ENCODE measurements around the gene TMEM121B. TPM values are rescaled to one million over a fixed set of nuclear protein-coding genes. Genes with fewer than 3 reads are reported as not detected.

TMEM121B gene
- total and polyA plus RNA-seq, 9 donors, result 0.12 to 1.1 (median 0.53) TPM

DNA sequence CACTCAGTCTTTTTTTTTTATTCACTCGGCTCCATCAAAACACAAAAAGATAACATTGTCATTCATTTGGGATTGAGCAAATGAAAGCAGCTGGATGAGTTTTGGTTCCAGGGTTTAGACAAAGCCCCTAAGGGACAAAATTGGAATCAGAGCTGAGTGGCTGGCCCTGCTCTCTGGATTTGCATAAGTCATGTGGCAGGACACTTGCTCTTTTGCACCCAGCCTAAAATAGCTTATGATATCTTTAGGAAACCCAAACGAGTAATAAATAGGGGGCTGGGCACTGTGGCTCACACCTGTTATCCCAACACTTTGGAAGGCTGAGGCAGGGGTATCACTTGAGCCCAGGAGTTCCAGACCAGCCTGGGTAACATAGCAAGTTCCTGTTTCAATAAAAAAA, 11.0 kb upstream of the TMEM121B start:
- H3K36me3 ChIP-seq, result no peaks in the 10 kb centered on the region
- DNase-seq, result no peak
- no peak overlapping the region for H3K4me3 ChIP-seq
- H3K9me3 ChIP-seq, result no peaks in the 10 kb centered on the region
- TF ChIP-seq, protein P1, sequence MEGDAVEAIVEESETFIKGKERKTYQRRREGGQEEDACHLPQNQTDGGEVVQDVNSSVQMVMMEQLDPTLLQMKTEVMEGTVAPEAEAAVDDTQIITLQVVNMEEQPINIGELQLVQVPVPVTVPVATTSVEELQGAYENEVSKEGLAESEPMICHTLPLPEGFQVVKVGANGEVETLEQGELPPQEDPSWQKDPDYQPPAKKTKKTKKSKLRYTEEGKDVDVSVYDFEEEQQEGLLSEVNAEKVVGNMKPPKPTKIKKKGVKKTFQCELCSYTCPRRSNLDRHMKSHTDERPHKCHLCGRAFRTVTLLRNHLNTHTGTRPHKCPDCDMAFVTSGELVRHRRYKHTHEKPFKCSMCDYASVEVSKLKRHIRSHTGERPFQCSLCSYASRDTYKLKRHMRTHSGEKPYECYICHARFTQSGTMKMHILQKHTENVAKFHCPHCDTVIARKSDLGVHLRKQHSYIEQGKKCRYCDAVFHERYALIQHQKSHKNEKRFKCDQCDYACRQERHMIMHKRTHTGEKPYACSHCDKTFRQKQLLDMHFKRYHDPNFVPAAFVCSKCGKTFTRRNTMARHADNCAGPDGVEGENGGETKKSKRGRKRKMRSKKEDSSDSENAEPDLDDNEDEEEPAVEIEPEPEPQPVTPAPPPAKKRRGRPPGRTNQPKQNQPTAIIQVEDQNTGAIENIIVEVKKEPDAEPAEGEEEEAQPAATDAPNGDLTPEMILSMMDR (IDR thresholded peaks at IDR 0.05), result no peak
- TF ChIP-seq EP300 (IDR thresholded peaks at IDR 0.05), result no peak
- H3K27ac ChIP-seq, result no peak overlapping the region
- no peaks in the 10 kb centered on the region for H3K4me1 ChIP-seq (ENCODE audit: insufficient read depth)
- H3K27me3 ChIP-seq, result no peaks in the 10 kb centered on the region
- 19 to 35% (median 27%) methylated on average over 2 of the region's 2 CpGs for WGBS, 3 donors
- intact Hi-C loops (cut with DNase I), result no loop called here

DNA sequence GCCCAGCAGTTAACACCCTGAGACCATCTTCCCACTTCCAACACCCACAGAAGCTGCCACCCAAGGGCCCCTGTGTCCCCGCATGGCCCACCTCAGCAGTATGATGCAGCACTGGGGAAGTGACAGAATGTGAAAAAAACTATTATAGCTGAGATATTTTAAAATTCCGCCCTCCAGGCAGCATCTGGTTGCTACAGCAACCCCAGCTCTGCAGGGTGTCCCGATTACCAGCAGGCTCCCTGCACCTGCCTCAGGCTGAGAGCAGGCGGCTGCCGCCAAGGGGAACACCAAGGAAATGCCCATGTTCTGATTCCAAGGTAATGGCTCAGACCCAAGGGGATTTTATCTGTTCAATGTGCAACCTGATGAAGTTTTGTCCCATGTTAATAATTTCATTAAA, 10.5 kb upstream of the TMEM121B start:
- no peak overlapping the region for H3K27ac ChIP-seq

GRCh38 chr22:17130199-17130598, 9.0 kb upstream of the TMEM121B start:
- TF ChIP-seq POLR2A (IDR thresholded peaks at IDR 0.05) (no peak), EP300 (IDR thresholded peaks at IDR 0.05) (no peak)
- TF ChIP-seq, protein P1 (IDR thresholded peaks at IDR 0.05), result no peak
- DNase-seq, result no peak
- no peaks in the 10 kb centered on the region for H3K4me1 ChIP-seq (ENCODE audit: insufficient read depth)
- H3K4me3 ChIP-seq, result no peak overlapping the region
- no peaks in the 10 kb centered on the region for H3K36me3 ChIP-seq
- H3K27ac ChIP-seq, result no peak overlapping the region
- no peaks in the 10 kb centered on the region for H3K27me3 ChIP-seq
- intact Hi-C loops (cut with DNase I), result no loop called here
- H3K9me3 ChIP-seq, result no peaks in the 10 kb centered on the region
- 90 to 94% (median 93%) methylated on average over 1 of the region's 1 CpG for WGBS, 3 donors

More for the DNA sequence above, 10.5 kb upstream of the TMEM121B start:
- WGBS, 3 donors, result 46 to 53% (median 53%) methylated on average over 5 of the region's 5 CpGs
- no peaks in the 10 kb centered on the region for H3K4me1 ChIP-seq (ENCODE audit: insufficient read depth)
- no peaks in the 10 kb centered on the region for H3K36me3 ChIP-seq
- intact Hi-C loops (cut with DNase I), result no loop called here
- no peak for DNase-seq
- TF ChIP-seq, protein P1 (IDR thresholded peaks at IDR 0.05), result no peak
- no peak for TF ChIP-seq POLR2A (IDR thresholded peaks at IDR 0.05)
- TF ChIP-seq EP300 (IDR thresholded peaks at IDR 0.05), result no peak
- H3K4me3 ChIP-seq, result no peak overlapping the region
- H3K27me3 ChIP-seq, result no peaks in the 10 kb centered on the region
- no peaks in the 10 kb centered on the region for H3K9me3 ChIP-seq

DNA sequence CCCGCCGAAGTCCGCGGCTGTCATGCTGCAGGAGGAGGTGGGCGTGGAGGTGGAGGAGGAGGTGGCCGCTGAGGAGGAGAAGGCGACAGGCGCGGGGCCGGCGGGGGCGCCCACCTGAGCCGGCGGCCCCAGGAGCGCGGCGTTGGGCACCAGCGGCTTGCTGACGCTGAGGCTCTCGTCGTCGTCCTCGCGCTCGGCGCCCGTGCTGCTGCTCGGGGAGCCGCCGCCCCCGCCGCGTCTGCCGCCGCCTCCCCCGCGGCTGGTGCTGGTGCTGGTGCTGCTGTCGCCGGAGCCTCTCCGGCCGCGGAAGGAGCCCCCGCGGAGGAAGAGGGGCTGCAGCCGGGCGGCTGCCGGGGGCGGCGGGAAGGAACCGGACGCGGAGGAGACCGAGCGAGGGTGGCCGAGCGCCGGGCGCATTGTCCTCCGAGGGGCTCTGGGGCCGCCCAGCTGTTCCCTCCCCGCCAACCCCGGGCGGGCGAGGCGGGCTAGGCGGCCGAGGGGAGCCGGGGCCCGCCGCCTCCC, 388 bp downstream of the TMEM121B start:
- H3K4me1 ChIP-seq (ENCODE audit: insufficient read depth), result peaks cover 7% of the 10 kb centered on the region
- intact Hi-C loops (cut with DNase I), result loop anchor here in 1 of 4 donors (5.0 kb wide), 1 partner anchor 283 kb away; no protein-coding TSS in a partner anchor
- H3K27ac ChIP-seq, result no peak overlapping the region
- 0 to 1% (median 1%) methylated on average over 40 to 70 of the region's 70 CpGs for WGBS, 3 donors
- H3K4me3 ChIP-seq, result peak overlapping the region; percentile 38
- H3K27me3 ChIP-seq, result peaks cover 5% of the 10 kb centered on the region
- no peaks in the 10 kb centered on the region for H3K36me3 ChIP-seq
- TF ChIP-seq, protein P1 (IDR thresholded peaks at IDR 0.05), result no peak
- no peak for TF ChIP-seq EP300 (IDR thresholded peaks at IDR 0.05)
- TF ChIP-seq POLR2A (IDR thresholded peaks at IDR 0.05), result no peak
- DNase-seq, result no peak
- H3K9me3 ChIP-seq, result no peaks in the 10 kb centered on the region
